Type B pancreatic cell (in vitro differentiated cells): ENCODE measurements around the gene NKTR. TPM values are rescaled to one million over a fixed set of nuclear protein-coding genes. Genes with fewer than 3 reads are reported as not detected.
A peak's percentile ranks its signal among the peaks of the same experiment; 100 is the strongest.

Experiments
- DNase-seq: peaks from one replicate; pipeline ENCODE4 v3.0.0; 2021; ENCODE audit warnings: mixed read lengths; ENCODE audit not compliant: unreplicated experiment; ENCODE audit errors: extremely low spot score
- H3K27ac Mint-ChIP-seq: 2 replicates; pipeline ENCODE4 v1.8.0; 2021; ENCODE audit warnings: mild to moderate bottlenecking, mixed read lengths
- H3K27me3 Mint-ChIP-seq: 2 replicates; pipeline ENCODE4 v1.8.0; 2021; ENCODE audit warnings: mixed read lengths
- H3K36me3 Mint-ChIP-seq: 2 replicates; pipeline ENCODE4 v1.8.0; 2021; ENCODE audit warnings: mixed read lengths
- H3K4me1 Mint-ChIP-seq: one replicate; pipeline ENCODE4 v1.8.0; 2021; ENCODE audit warnings: mixed read lengths; ENCODE audit not compliant: unreplicated experiment
- H3K4me3 Mint-ChIP-seq: 2 replicates; pipeline ENCODE4 v1.8.0; 2021; ENCODE audit warnings: mild to moderate bottlenecking, mixed read lengths
- H3K9me3 Mint-ChIP-seq: 2 replicates; pipeline ENCODE4 v1.8.0; 2021; ENCODE audit warnings: mixed read lengths
- total RNA-seq: library from RNA; stranded (reverse); gene quantifications from 2 replicates; pipeline ENCODE4 v1.2.1, GENCODE V29; 2021; ENCODE audit warnings: low replicate concordance
- TF ChIP-seq, protein P1 (sequence below): fragments of 200-600 bp; sonication (generic); conservative IDR thresholded peaks from 2 replicates; pipeline ENCODE4 v1.5.0; 2021; ENCODE audit warnings: antibody characterized with exemption, mild to moderate bottlenecking

The NKTR gene
- total RNA-seq, 1 donor from 2014 or later, result 97.1 TPM

GRCh38 chr3:42640771-42641370 lies 40.4 kb downstream of the NKTR start:
- no peaks in the 10 kb centered on the region for H3K27me3 Mint-ChIP-seq
- no peak for DNase-seq
- no peaks in the 10 kb centered on the region for H3K9me3 Mint-ChIP-seq
- no peak overlapping the region for H3K4me3 Mint-ChIP-seq
- H3K4me1 Mint-ChIP-seq, result no peaks in the 10 kb centered on the region
- no peak overlapping the region for H3K27ac Mint-ChIP-seq
- TF ChIP-seq, protein P1, sequence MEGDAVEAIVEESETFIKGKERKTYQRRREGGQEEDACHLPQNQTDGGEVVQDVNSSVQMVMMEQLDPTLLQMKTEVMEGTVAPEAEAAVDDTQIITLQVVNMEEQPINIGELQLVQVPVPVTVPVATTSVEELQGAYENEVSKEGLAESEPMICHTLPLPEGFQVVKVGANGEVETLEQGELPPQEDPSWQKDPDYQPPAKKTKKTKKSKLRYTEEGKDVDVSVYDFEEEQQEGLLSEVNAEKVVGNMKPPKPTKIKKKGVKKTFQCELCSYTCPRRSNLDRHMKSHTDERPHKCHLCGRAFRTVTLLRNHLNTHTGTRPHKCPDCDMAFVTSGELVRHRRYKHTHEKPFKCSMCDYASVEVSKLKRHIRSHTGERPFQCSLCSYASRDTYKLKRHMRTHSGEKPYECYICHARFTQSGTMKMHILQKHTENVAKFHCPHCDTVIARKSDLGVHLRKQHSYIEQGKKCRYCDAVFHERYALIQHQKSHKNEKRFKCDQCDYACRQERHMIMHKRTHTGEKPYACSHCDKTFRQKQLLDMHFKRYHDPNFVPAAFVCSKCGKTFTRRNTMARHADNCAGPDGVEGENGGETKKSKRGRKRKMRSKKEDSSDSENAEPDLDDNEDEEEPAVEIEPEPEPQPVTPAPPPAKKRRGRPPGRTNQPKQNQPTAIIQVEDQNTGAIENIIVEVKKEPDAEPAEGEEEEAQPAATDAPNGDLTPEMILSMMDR, result no peak
- H3K36me3 Mint-ChIP-seq, result peaks cover 33% of the 10 kb centered on the region

DNA sequence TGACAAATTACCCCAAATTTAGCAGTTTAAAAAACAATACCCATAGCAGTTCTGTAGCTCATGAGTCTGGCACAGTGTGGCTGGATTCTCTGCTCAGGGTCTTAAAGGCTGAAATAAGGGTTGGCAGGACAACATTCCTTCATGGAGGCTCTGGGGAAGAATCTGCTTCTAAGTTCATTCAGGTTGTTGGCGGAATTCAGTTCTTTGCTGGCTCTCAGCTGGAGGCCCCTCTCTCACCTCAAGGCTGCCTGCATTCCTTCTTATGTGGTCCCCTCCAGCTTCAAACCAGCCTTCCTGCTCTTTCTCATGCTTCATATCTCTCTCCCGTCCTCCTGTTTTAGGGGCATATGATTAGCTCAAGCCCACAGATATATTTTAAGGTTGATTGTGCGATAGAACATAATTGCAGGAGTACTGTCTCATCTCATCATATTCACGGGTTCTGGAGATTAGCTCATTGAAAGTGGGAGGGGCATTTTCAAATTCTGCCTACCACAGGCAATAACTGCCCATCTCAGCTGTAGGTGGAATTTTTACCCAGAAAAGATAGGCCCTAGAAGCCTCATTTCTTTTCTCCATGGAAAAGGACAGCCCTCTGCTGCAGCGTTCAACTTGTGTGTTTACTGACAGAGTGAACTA lies 47.5 kb downstream of the NKTR start:
- H3K4me3 Mint-ChIP-seq, result no peak overlapping the region
- H3K36me3 Mint-ChIP-seq, result peaks cover 34% of the 10 kb centered on the region
- no peak for DNase-seq
- no peaks in the 10 kb centered on the region for H3K9me3 Mint-ChIP-seq
- no peak overlapping the region for H3K27ac Mint-ChIP-seq
- no peaks in the 10 kb centered on the region for H3K27me3 Mint-ChIP-seq
- peaks cover 15% of the 10 kb centered on the region for H3K4me1 Mint-ChIP-seq
- TF ChIP-seq, protein P1, result no peak

- H3K36me3 Mint-ChIP-seq, result peaks cover 27% of the 10 kb centered on the region
- peaks cover 19% of the 10 kb centered on the region for H3K4me1 Mint-ChIP-seq
- no peaks in the 10 kb centered on the region for H3K27me3 Mint-ChIP-seq
- TF ChIP-seq, protein P1, result no peak
- no peak overlapping the region for H3K27ac Mint-ChIP-seq
- DNase-seq, result no peak
- H3K4me3 Mint-ChIP-seq, result no peak overlapping the region
- H3K9me3 Mint-ChIP-seq, result no peaks in the 10 kb centered on the region
These were observed 48.5 kb downstream of the NKTR start for GRCh38 chr3:42649006-42649405.

DNA sequence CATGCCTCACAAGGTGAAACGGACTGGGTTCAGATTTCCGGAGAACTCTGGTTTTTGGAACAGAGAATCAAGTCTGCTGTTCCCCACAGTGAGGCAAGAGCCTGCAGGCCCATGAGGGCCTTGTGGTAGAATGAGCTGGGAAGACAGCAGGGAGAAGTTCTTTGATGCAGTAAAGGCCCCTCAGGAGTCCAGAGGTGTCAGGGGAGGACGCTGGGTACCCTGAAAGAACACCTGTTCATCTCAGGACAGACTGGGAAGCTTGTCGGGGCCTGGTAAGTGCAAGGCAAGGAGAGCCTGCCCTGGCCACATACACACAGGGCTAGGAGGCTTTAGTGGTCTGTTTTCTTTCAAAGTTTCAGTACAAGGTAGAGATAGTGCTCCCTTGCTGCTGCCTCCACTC lies 49.3 kb downstream of the NKTR start:
- peaks cover 22% of the 10 kb centered on the region for H3K36me3 Mint-ChIP-seq
- H3K27ac Mint-ChIP-seq, result no peak overlapping the region
- peaks cover 19% of the 10 kb centered on the region for H3K4me1 Mint-ChIP-seq
- H3K4me3 Mint-ChIP-seq, result no peak overlapping the region
- TF ChIP-seq, protein P1, result no peak
- no peak for DNase-seq
- H3K9me3 Mint-ChIP-seq, result no peaks in the 10 kb centered on the region
- no peaks in the 10 kb centered on the region for H3K27me3 Mint-ChIP-seq

DNA sequence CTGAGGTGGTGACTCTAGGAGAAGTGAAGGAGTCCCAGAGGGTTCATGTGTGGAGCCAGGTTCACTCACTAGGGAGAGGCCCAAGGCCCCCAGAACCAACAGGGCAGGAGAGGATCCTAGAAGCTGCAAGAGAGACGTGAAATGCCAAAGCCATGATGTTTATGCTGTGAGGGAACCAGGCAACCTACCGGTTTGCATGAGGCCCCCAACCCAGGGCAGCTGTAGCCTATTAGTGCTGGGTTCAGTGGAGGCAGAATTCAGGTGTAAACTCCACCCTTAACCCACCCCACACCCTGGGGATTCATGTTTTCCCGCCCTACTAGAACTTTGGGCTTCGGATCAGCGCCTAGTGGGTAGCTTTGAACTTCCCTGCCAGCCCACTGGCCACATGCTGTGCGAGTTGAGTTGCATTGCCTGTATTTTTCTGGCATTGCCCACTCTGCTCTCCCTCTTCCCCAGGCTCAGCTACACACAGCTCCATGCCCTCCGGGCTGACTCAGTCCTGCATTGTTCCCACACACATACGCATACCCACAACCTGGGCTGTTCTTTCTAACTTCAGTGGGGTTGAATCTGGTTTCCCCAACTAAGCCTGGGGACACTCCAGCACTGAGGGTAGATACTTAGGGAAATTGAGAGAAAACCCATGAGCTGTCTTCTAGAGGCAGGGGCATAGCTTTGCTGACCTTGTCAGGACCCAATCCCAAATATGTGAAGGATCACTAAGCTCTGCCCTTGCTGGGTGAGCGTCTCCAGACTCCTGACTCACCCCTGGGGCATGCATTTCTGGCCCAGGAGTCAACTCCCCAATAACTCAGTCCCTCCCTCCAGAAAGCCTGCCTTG lies 51.0 kb downstream of the NKTR start:
- Mint-ChIP-seq H3K4me1 (peaks cover 23% of the 10 kb centered on the region), H3K27me3 (no peaks in the 10 kb centered on the region), H3K36me3 (peaks cover 17% of the 10 kb centered on the region), H3K4me3 (peak overlapping the region; percentile 38), H3K9me3 (no peaks in the 10 kb centered on the region), H3K27ac (peak overlapping the region; percentile 36)
- TF ChIP-seq, protein P1, result no peak
- no peak for DNase-seq
